ENCODE results near the gene SIDT2.

The SIDT2 gene

DNA sequence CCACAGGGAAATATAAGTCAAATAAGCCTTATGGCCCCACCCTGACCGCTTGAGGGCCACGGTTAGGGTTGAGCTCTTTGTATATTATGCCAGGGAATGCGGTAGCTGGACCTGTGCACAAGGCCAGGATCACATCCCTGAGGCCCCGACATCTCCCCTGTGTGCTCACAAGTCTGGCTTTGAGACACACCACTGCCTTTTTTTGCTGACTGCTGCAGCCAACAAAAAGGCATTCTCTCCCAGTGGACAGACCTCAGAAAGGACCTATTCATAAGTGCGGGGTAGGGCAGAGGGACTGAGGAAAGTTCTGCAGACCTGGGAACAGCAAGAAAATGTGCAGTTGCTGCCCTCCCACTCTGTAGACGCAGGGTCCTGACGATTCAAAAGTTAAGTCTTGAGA is 3.4 kb upstream of the SIDT2 start:
- peak overlapping the region; percentile 73 for H3K27ac ChIP-seq
- TF ChIP-seq ZFX (IDR thresholded peaks at IDR 0.05; ENCODE audit: borderline replicate concordance) = no peak
- TF ChIP-seq, protein P1, sequence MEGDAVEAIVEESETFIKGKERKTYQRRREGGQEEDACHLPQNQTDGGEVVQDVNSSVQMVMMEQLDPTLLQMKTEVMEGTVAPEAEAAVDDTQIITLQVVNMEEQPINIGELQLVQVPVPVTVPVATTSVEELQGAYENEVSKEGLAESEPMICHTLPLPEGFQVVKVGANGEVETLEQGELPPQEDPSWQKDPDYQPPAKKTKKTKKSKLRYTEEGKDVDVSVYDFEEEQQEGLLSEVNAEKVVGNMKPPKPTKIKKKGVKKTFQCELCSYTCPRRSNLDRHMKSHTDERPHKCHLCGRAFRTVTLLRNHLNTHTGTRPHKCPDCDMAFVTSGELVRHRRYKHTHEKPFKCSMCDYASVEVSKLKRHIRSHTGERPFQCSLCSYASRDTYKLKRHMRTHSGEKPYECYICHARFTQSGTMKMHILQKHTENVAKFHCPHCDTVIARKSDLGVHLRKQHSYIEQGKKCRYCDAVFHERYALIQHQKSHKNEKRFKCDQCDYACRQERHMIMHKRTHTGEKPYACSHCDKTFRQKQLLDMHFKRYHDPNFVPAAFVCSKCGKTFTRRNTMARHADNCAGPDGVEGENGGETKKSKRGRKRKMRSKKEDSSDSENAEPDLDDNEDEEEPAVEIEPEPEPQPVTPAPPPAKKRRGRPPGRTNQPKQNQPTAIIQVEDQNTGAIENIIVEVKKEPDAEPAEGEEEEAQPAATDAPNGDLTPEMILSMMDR (IDR thresholded peaks at IDR 0.05) = no peak

DNA sequence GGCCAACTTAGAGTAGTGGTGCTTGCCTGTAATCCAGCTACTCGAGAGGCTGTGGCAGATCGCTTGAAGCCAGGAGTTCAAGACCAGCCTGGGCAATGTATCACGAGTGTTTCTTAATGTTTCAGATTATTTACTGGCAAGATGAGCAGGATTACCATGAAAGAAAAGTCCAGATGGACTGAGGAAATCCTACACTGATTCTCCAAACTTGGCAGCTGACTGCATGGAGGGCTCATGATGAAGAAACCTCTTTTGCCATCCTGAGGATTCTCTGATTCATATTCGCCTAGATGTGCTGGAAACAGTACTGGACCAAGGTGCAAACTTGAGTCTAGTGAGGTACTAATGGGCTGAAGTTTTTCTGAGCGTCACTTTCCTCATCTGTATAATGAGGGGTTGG is 2.8 kb upstream of the SIDT2 start:
- peak overlapping the region; percentile 73 for H3K27ac ChIP-seq
- TF ChIP-seq, protein P1 (IDR thresholded peaks at IDR 0.05) = no peak
- TF ChIP-seq ZFX (IDR thresholded peaks at IDR 0.05; ENCODE audit: borderline replicate concordance) = no peak

DNA sequence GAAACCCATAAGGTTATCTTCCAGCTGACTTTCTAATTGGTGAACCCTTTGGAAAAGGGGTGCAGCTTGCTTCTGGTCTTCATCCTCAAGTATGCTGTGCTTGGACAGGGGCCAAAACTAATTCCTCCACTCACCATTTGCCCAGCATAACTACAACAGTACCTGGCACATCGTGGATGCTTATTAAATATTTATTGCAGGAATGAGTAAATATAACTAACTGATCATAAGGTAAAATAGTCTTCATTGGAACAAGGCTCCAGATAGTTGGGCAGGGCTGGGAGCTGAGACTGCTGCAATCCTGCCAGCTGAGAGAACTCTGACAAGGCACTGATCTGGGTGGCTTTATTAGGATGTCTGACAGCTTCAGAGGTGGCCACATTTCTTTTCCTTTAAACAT is 2.4 kb upstream of the SIDT2 start:
- H3K27ac ChIP-seq = peak overlapping the region; percentile 73
- TF ChIP-seq, protein P1 (IDR thresholded peaks at IDR 0.05) = no peak
- no peak for TF ChIP-seq ZFX (IDR thresholded peaks at IDR 0.05; ENCODE audit: borderline replicate concordance)

DNA sequence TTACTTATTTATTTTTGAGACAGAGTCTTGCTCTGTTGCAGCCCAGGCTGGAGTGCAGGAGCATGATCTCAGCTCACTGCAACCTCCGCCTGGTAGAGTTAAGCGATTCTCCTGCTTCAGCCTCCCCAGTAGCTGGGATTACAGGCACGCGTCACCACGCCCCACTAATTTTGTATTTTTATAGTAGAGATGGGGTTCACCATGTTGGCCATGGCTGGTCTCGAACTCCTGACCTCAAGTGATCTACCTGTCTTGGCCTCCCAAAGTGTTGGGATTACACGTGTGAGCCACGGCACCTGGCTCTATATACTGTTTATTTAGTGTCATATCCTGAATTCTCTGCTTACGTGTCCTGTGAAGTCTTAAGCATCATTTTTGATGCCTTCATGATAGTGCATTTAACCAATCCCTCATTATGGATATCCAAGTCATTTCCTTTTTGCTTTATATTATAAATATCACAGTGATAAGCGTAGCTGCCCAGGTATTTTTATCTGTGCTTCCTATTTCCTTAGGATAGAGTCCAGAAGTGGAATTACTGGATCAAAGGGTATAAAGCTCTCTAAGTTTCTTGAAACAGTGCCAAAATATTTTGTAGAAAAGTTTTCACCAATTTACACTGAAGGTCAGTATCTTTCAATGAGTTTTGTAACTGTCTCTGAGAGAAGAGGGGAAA is 871 bp upstream of the SIDT2 start:
- H3K27ac ChIP-seq = peak overlapping the region; percentile 73
- no peak for TF ChIP-seq ZFX (IDR thresholded peaks at IDR 0.05; ENCODE audit: borderline replicate concordance)
- TF ChIP-seq, protein P1 (IDR thresholded peaks at IDR 0.05) = no peak

DNA sequence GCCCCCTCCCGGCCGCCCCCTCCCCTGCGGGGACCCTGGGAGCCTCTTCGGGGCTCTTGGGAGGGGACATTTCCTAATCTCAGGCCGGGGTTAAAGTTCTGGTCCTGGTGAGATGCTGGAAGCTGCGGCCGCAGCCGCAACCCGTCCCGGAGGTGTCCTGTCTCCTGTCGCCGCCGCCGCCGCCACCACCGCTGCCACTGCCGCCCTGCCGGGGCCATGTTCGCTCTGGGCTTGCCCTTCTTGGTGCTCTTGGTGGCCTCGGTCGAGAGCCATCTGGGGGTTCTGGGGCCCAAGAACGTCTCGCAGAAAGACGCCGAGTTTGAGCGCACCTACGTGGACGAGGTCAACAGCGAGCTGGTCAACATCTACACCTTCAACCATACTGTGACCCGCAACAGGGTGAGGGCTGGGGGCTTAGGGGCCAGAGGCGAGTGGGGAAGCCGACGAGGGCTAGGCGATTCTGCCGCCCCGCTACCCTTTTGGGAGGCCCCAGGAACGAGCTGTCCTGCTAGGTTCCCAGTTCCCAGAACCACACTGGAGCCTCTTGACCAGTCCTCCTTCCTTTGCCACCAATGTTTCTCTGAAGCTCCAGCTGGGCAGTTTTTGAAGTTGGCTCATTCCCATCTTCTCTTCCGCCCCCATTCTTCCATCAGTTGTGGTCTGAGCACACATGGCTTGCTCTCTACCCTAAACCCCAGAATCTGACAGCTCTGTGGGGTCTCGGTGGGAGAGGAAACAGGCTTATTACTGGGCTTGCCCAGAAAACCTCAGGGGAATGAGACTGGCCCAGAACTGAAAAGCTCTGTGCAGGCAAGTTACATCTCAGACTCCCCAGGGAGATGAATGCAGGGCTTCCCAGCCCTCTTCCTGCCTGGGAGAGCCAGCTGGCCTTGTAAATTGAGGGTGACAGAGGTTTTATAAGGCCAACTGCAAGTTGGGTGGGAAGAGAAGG is 781 bp downstream of the SIDT2 start:
- peak overlapping the region; percentile 73 for H3K27ac ChIP-seq
- TF ChIP-seq, protein P1 (IDR thresholded peaks at IDR 0.05) = no peak
- TF ChIP-seq ZFX (IDR thresholded peaks at IDR 0.05; ENCODE audit: borderline replicate concordance) = no peak

DNA sequence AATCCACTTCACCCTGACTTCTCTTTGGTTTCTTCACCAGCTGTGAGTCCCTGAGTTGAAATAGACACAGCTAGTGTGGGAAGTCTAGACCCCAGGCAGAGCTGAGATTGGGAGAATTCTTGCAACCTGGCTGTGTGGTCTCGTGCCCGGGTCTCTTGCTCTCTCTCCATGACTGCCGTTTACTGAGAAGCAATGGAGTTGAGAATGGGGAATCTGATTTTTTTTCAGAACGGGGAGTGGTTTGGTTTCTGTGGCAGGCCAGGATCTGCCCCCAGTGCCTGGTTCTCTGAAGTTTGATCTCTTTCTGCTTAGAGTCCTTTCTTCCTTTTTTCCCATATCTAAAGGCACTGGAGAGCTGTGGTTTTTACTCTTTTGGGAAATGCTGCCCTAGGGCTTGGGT is 1.5 kb downstream of the SIDT2 start:
- TF ChIP-seq, protein P1 (IDR thresholded peaks at IDR 0.05) = no peak
- no peak for TF ChIP-seq ZFX (IDR thresholded peaks at IDR 0.05; ENCODE audit: borderline replicate concordance)
- H3K27ac ChIP-seq = peak overlapping the region; percentile 73; the same call in 1 of the 2 replicates
